ENCODE results near the gene STMN1.

DNA sequence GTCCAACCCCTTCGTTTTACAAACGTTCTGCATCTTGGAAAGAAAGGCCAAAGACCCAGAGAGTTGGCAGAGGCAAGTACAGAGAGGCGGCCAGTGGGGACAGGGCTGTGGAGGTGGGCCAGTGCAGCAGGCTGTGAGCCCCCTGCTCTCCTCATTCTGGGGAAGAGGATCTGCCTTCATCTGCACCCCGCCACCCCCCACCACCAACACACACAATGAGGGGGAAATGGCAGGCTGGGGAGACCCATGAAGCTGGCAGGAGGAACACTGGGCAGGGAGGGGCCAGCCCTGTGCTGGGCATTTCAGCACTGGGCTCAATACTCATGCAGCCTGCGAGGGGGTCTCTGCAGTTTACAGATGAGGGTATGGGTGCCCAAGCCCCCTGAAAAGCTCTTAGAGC is 14.6 kb downstream of the STMN1 start:
- no peak for TF ChIP-seq EZH2 (IDR thresholded peaks at IDR 0.05)
- no peak for TF ChIP-seq EZH2phosphoT487 (IDR thresholded peaks at IDR 0.05; ENCODE audit: borderline replicate concordance)
- TF ChIP-seq, protein P1, sequence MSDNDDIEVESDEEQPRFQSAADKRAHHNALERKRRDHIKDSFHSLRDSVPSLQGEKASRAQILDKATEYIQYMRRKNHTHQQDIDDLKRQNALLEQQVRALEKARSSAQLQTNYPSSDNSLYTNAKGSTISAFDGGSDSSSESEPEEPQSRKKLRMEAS (IDR thresholded peaks at IDR 0.05): no peak
- TF ChIP-seq, protein P2, sequence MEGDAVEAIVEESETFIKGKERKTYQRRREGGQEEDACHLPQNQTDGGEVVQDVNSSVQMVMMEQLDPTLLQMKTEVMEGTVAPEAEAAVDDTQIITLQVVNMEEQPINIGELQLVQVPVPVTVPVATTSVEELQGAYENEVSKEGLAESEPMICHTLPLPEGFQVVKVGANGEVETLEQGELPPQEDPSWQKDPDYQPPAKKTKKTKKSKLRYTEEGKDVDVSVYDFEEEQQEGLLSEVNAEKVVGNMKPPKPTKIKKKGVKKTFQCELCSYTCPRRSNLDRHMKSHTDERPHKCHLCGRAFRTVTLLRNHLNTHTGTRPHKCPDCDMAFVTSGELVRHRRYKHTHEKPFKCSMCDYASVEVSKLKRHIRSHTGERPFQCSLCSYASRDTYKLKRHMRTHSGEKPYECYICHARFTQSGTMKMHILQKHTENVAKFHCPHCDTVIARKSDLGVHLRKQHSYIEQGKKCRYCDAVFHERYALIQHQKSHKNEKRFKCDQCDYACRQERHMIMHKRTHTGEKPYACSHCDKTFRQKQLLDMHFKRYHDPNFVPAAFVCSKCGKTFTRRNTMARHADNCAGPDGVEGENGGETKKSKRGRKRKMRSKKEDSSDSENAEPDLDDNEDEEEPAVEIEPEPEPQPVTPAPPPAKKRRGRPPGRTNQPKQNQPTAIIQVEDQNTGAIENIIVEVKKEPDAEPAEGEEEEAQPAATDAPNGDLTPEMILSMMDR (IDR thresholded peaks at IDR 0.05 in 2 of 3, conservative IDR thresholded peaks at IDR 0.05 in 1 of 3; ENCODE audit: borderline replicate concordance in 1 of 3, insufficient read depth in 1 of 3, low read depth in 2 of 3, low read length in 2 of 3): no peak
- no peak for TF ChIP-seq POLR2AphosphoS5 (IDR thresholded peaks at IDR 0.05; ENCODE audit: low read depth, low read length)
- TF ChIP-seq ZFX (IDR thresholded peaks at IDR 0.05): no peak
- TF ChIP-seq, protein P3, sequence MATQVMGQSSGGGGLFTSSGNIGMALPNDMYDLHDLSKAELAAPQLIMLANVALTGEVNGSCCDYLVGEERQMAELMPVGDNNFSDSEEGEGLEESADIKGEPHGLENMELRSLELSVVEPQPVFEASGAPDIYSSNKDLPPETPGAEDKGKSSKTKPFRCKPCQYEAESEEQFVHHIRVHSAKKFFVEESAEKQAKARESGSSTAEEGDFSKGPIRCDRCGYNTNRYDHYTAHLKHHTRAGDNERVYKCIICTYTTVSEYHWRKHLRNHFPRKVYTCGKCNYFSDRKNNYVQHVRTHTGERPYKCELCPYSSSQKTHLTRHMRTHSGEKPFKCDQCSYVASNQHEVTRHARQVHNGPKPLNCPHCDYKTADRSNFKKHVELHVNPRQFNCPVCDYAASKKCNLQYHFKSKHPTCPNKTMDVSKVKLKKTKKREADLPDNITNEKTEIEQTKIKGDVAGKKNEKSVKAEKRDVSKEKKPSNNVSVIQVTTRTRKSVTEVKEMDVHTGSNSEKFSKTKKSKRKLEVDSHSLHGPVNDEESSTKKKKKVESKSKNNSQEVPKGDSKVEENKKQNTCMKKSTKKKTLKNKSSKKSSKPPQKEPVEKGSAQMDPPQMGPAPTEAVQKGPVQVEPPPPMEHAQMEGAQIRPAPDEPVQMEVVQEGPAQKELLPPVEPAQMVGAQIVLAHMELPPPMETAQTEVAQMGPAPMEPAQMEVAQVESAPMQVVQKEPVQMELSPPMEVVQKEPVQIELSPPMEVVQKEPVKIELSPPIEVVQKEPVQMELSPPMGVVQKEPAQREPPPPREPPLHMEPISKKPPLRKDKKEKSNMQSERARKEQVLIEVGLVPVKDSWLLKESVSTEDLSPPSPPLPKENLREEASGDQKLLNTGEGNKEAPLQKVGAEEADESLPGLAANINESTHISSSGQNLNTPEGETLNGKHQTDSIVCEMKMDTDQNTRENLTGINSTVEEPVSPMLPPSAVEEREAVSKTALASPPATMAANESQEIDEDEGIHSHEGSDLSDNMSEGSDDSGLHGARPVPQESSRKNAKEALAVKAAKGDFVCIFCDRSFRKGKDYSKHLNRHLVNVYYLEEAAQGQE (IDR thresholded peaks at IDR 0.05; ENCODE audit: low read depth): no peak
- TF ChIP-seq POLR2A (IDR thresholded peaks at IDR 0.05; ENCODE audit: borderline replicate concordance, extremely low read depth, insufficient read depth, insufficient read length): no peak
